WTC11 (cell line): ENCODE measurements around the gene GPR153. TPM values are rescaled to one million over a fixed set of nuclear protein-coding genes. Genes with fewer than 3 reads are reported as not detected.
A peak's percentile ranks its signal among the peaks of the same experiment; 100 is the strongest.

Experiments used
- ATAC-seq: fragments of 200-7000 bp; cut with Tn5 transposase; 2 replicates; pipeline ENCODE4 v1.10.0; 2021; ENCODE audit warnings: mild to moderate bottlenecking, moderate library complexity
- CTCF ChIA-PET: fragments of 300-600 bp; sonication (Branson Sonifier 250); formaldehyde crosslinking; loops from one replicate; lab custom pipeline; 2021; ENCODE audit warnings: antibody characterized with exemption; lab: Charles Lee
- POLR2A ChIA-PET: fragments of 350-600 bp; sonication (Branson Sonifier 250); formaldehyde crosslinking; loops from one replicate; lab custom pipeline; 2021; ENCODE audit warnings: antibody characterized with exemption; lab: Charles Lee
- DNase-seq: peaks from one replicate; pipeline ENCODE4 v3.0.0; 2021; ENCODE audit warnings: low spot score
- H3K27ac Mint-ChIP-seq: 2 replicates; pipeline ENCODE4 v1.8.0; 2021; ENCODE audit warnings: mixed read lengths
- H3K27me3 Mint-ChIP-seq: 2 replicates; pipeline ENCODE4 v1.8.0; 2021; ENCODE audit warnings: low read depth, mild to moderate bottlenecking, moderate library complexity, mixed read lengths
- H3K36me3 Mint-ChIP-seq: 2 replicates; pipeline ENCODE4 v1.8.0; 2021; ENCODE audit warnings: mixed read lengths
- H3K4me1 Mint-ChIP-seq: 2 replicates; pipeline ENCODE4 v1.8.0; 2022; ENCODE audit warnings: mixed read lengths
- H3K4me3 Mint-ChIP-seq: 2 replicates; pipeline ENCODE4 v1.8.0; 2021; ENCODE audit warnings: mild to moderate bottlenecking, moderate library complexity, mixed read lengths
- H3K9me3 Mint-ChIP-seq: 2 replicates; pipeline ENCODE4 v1.8.0; 2021; ENCODE audit warnings: mixed read lengths
- ARID4B ChIP-seq: sonication (generic); formaldehyde crosslinking; IDR thresholded peaks from 2 replicates; pipeline ENCODE4 v1.8.0; 2023; ENCODE audit warnings: missing genetic modification reagents, mild to moderate bottlenecking, borderline replicate concordance
- ATF1 ChIP-seq: sonication (generic); formaldehyde crosslinking; IDR thresholded peaks from 2 replicates; pipeline ENCODE4 v1.8.1; 2023; ENCODE audit warnings: mild to moderate bottlenecking, moderate library complexity, missing genetic modification reagents
- CBFB ChIP-seq: sonication (generic); formaldehyde crosslinking; IDR thresholded peaks from 2 replicates; pipeline ENCODE4 v1.8.1; 2022; ENCODE audit warnings: mild to moderate bottlenecking, low read depth, missing genetic modification reagents
- CREB1 ChIP-seq: sonication (generic); formaldehyde crosslinking; IDR thresholded peaks from 2 replicates; pipeline ENCODE4 v1.8.0; 2023; ENCODE audit warnings: mild to moderate bottlenecking, missing genetic modification reagents
- FOXK1 ChIP-seq: sonication (generic); formaldehyde crosslinking; IDR thresholded peaks from 2 replicates; pipeline ENCODE4 v1.8.0; 2022; ENCODE audit warnings: mild to moderate bottlenecking, moderate library complexity, missing genetic modification reagents
- FOXP4 ChIP-seq: sonication (generic); formaldehyde crosslinking; IDR thresholded peaks from 2 replicates; pipeline ENCODE4 v1.8.0; 2022; ENCODE audit warnings: mild to moderate bottlenecking, missing genetic modification reagents
- JUN ChIP-seq: sonication (generic); formaldehyde crosslinking; IDR thresholded peaks from 2 replicates; pipeline ENCODE4 v1.8.0; 2023; ENCODE audit warnings: mild to moderate bottlenecking, missing genetic modification reagents
- MAX ChIP-seq: sonication (generic); formaldehyde crosslinking; IDR thresholded peaks from 2 replicates; pipeline ENCODE4 v1.8.0; 2022; ENCODE audit warnings: mild to moderate bottlenecking, missing genetic modification reagents
- MYBL2 ChIP-seq: sonication (generic); formaldehyde crosslinking; IDR thresholded peaks from 2 replicates; pipeline ENCODE4 v1.8.1; 2023; ENCODE audit warnings: mild to moderate bottlenecking, moderate library complexity, missing genetic modification reagents
- NR1H2 ChIP-seq: sonication (generic); formaldehyde crosslinking; IDR thresholded peaks from 2 replicates; pipeline ENCODE4 v1.9.0; 2021; ENCODE audit warnings: mild to moderate bottlenecking, moderate library complexity, missing genetic modification reagents
- SP1 ChIP-seq: sonication (generic); formaldehyde crosslinking; conservative IDR thresholded peaks from 2 replicates; pipeline ENCODE4 v1.8.1; 2022; ENCODE audit warnings: missing genetic modification reagents
- TP53 ChIP-seq: sonication (generic); formaldehyde crosslinking; IDR thresholded peaks from 2 replicates; pipeline ENCODE4 v1.8.1; 2023; ENCODE audit warnings: mild to moderate bottlenecking, missing genetic modification reagents
- ZBTB21 ChIP-seq: sonication (generic); formaldehyde crosslinking; IDR thresholded peaks from 2 replicates; pipeline ENCODE4 v1.8.1; 2023; ENCODE audit warnings: mild to moderate bottlenecking, missing genetic modification reagents, borderline replicate concordance
- ZNF121 ChIP-seq: sonication (generic); formaldehyde crosslinking; IDR thresholded peaks from 2 replicates; pipeline ENCODE4 v1.8.0; 2023; ENCODE audit warnings: missing genetic modification reagents
- ZNF263 ChIP-seq: sonication (generic); formaldehyde crosslinking; IDR thresholded peaks from 2 replicates; pipeline ENCODE4 v1.8.1; 2022; ENCODE audit warnings: low read depth, mild to moderate bottlenecking, moderate library complexity, missing genetic modification reagents
- ZNF423 ChIP-seq: fragments of 250-450 bp; sonication (Bioruptor Pico); IDR thresholded peaks from 2 replicates; pipeline ENCODE4 v2.1.2; 2022; ENCODE audit warnings: mild to moderate bottlenecking, moderate library complexity
- total RNA-seq: library from RNA; stranded (reverse); gene quantifications from 3 replicates; pipeline ENCODE4 v1.2.3, GENCODE V29; 2021
- TF ChIP-seq, protein P1 (sequence below): sonication (generic); formaldehyde crosslinking; IDR thresholded peaks from 2 replicates; pipeline ENCODE4 v1.8.0; 2022; ENCODE audit warnings: mild to moderate bottlenecking, missing genetic modification reagents

GPR153 gene
- total RNA-seq, 1 experiment from 2014 or later = 13.4 TPM

DNA sequence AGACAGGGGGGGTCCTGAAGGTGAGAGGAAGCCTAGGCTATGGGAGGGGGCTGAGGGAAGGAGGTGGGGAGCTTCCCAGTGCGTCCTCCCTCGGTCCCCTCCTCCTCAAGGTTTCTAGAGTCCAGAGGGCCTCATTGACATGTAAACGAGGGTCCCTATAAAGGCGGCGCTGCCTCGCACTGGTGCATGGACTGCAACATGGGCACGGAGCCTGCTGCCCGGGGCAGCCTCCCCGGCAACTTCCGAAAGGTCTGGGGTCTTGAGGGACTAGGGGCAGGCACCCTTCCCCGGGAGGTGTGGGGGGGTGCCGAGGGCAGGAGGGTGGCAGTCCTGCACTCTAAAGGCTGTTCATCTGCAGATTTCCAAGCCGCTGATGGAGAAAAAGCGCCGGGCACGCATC is 16.9 kb downstream of the GPR153 start, which contains the start of gene HES3 (continued):
- TF ChIP-seq ARID4B (CRISPR knock-in tag) (no peak), ZNF263 (peak; percentile 56; the same call in 1 of the 2 replicates)
- TF ChIP-seq, all 79 proteins: peak for 5

- ATAC-seq (no peak), DNase-seq (no peak)
- H3K36me3 Mint-ChIP-seq = no peaks in the 10 kb centered on the region
- H3K27me3 Mint-ChIP-seq = peaks cover 25% of the 10 kb centered on the region
- ChIA-PET CTCF (interaction anchor here (0.8 to 21.4 kb wide), 10 partner anchors 37 to 243 kb away, joined by 3 to 489 read pairs (median 8); partner anchors contain the start of genes HES2 and RNF207), POLR2A (interaction anchor here (1.3 kb wide), 1 partner anchor 38 kb away, joined by 4 read pairs; no protein-coding TSS in a partner anchor)
- no peak overlapping the region for H3K27ac Mint-ChIP-seq
- peaks cover 52% of the 10 kb centered on the region for H3K4me1 Mint-ChIP-seq
- peak overlapping the region; percentile 77 for H3K4me3 Mint-ChIP-seq
- H3K9me3 Mint-ChIP-seq = no peaks in the 10 kb centered on the region
- peak; percentile 83 for TF ChIP-seq ZNF121 (CRISPR knock-in tag)
- 0 out of 2 replicates have a peak, but pooled peaks have one; percentile 1 for TF ChIP-seq ZNF423 (CRISPR knock-in tag)
- TF ChIP-seq TP53 (CRISPR knock-in tag) = no peak
Measured at GRCh38 chr1:6243053-6243834, 17.7 kb downstream of the GPR153 start.

GRCh38 chr1:6241887-6242740 is 18.8 kb downstream of the GPR153 start:
- DNase-seq = peak; percentile 82
- CTCF ChIA-PET = interaction anchor here (0.7 to 21.4 kb wide), 12 partner anchors 10 to 266 kb away, joined by 3 to 489 read pairs (median 4); partner anchors contain the start of genes HES2 and RNF207
- POLR2A ChIA-PET = interaction anchor here (0.8 to 1.3 kb wide), 2 partner anchors 37 to 55 kb away, joined by 4 read pairs; no protein-coding TSS in a partner anchor
- no peaks in the 10 kb centered on the region for H3K9me3 Mint-ChIP-seq
- ATAC-seq = peak; percentile 1; the same call in 1 of the 2 replicates
- H3K36me3 Mint-ChIP-seq = no peaks in the 10 kb centered on the region
- peak overlapping the region; percentile 58 for H3K4me3 Mint-ChIP-seq
- peaks cover 55% of the 10 kb centered on the region for H3K4me1 Mint-ChIP-seq
- TF ChIP-seq SP1 (peak; percentile 74), ZNF423 (CRISPR knock-in tag) (peak; percentile 73), CBFB (CRISPR knock-in tag) (no peak), MAX (CRISPR knock-in tag) (peak; percentile 94), FOXK1 (peak; percentile 51; the same call in 1 of the 2 replicates), FOXP4 (0 out of 2 replicates have a peak, but pooled peaks have one; percentile 19), ZBTB21 (0 out of 2 replicates have a peak, but pooled peaks have one; percentile 0), JUN (CRISPR knock-in tag) (no peak; the same call in 1 of the 2 replicates), MYBL2 (CRISPR knock-in tag) (peak; percentile 69; the same call in 1 of the 2 replicates), CREB1 (CRISPR knock-in tag) (0 out of 2 replicates have a peak, but pooled peaks have one; percentile 43), ATF1 (CRISPR knock-in tag) (0 out of 2 replicates have a peak, but pooled peaks have one; percentile 23), ZNF263 (no peak), NR1H2 (no peak)
- TF ChIP-seq, protein P1, sequence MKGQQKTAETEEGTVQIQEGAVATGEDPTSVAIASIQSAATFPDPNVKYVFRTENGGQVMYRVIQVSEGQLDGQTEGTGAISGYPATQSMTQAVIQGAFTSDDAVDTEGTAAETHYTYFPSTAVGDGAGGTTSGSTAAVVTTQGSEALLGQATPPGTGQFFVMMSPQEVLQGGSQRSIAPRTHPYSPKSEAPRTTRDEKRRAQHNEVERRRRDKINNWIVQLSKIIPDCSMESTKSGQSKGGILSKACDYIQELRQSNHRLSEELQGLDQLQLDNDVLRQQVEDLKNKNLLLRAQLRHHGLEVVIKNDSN (CRISPR knock-in tag) = peak; percentile 29; the same call in 1 of the 2 replicates
- TF ChIP-seq, all 79 proteins: peak for 10
- Mint-ChIP-seq H3K27me3 (peaks cover 13% of the 10 kb centered on the region), H3K27ac (peak overlapping the region; percentile 88)
